ENCODE data around the gene COG1. TPM values are rescaled to one million over a fixed set of nuclear protein-coding genes. Genes with fewer than 3 reads are reported as not detected.

The COG1 gene
- total and polyA plus RNA-seq, 4 donors: 7.9 to 43.4 (median 29.3) TPM

Other genes starting within 250 kb of the COG1 start
- gene SLC39A11, start 100.4 kb upstream of the COG1 start, total RNA-seq: 10 to 100 TPM; 22.7 to 31.8 TPM
- 10 to 100 TPM in 1 of 2 donors, 1 to 10 TPM in 1; 9.3 to 12.3 TPM for gene SLC39A11, start 100.4 kb upstream of the COG1 start, polyA plus RNA-seq
- 1 to 10 TPM; 2.0 to 3.0 TPM for gene SSTR2, start 28.0 kb upstream of the COG1 start, total RNA-seq
- under 1 TPM; 0.13 to 0.26 TPM for gene SSTR2, start 28.0 kb upstream of the COG1 start, polyA plus RNA-seq
- under 1 TPM in 1 of 2 donors, not detected in 1; 0.81 TPM for gene CPSF4L, start 68.8 kb downstream of the COG1 start, total RNA-seq
- not detected for gene CPSF4L, start 68.8 kb downstream of the COG1 start, polyA plus RNA-seq
- 10 to 100 TPM; 62.8 to 73.7 TPM for gene CDC42EP4, start 118.9 kb downstream of the COG1 start, total RNA-seq
- gene CDC42EP4, start 118.9 kb downstream of the COG1 start, polyA plus RNA-seq: 10 to 100 TPM; 23.6 to 23.8 TPM